Measurements from ENCODE around the gene CFHR1. TPM values are rescaled to one million over a fixed set of nuclear protein-coding genes. Genes with fewer than 3 reads are reported as not detected.
"Not testable (repeated sequence)": the region's sequence is repeated elsewhere in the genome, so short reads cannot be mapped to it uniquely, and the experiment has no call there.

Gene CFHR1
- polyA plus RNA-seq, 1 donor from 2014 or later = not detected

DNA sequence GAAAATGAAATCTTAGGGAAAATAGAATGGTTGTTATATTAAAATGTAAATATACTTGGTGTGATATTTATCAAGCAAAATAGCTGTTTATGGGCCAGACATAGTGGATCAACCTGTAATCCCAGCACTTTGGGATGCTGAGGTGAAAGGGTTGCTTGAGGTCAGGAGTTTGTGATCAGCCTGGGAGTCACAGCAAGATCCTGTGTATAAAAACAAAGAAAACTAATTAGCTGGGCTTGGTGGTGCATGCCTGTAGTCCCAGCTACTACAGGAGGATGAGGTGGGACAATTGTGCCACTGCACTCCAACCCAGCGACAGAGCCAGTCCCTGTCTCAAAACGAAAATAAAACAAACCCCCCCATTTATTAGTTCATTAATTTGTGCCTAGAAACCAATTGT, 21.6 kb upstream of the CFHR1 start:
- Histone ChIP-seq H4K20me1 (ENCODE audit: insufficient read depth) (no peaks in the 10 kb centered on the region), H3K27me3 (ENCODE audit: insufficient read depth, low read depth, low read length) (no peaks in the 10 kb centered on the region), H3F3A (ENCODE audit: insufficient read depth, low read length, poor library complexity, severe bottlenecking) (no peaks in the 10 kb centered on the region), H3K36me3 (ENCODE audit: insufficient read depth, low read length) (no peaks in the 10 kb centered on the region), H3K4me2 (ENCODE audit: low read length) (no peak overlapping the region), H3K79me2 (replicated peaks; ENCODE audit: insufficient read depth, low read length) (no peaks in the 10 kb centered on the region), H3K4me3 (ENCODE audit: low read length) (no peak overlapping the region), H3K9me3 (ENCODE audit: low read length) (no peaks in the 10 kb centered on the region), H3K9ac (ENCODE audit: low read length) (no peak overlapping the region), H3K27ac (ENCODE audit: low read length) (no peak overlapping the region), H3K9me2 (ENCODE audit: insufficient read depth, low read length) (no peaks in the 10 kb centered on the region), H2AFZ (ENCODE audit: low read depth, low read length) (no peak overlapping the region)
- TF ChIP-seq, protein P1, sequence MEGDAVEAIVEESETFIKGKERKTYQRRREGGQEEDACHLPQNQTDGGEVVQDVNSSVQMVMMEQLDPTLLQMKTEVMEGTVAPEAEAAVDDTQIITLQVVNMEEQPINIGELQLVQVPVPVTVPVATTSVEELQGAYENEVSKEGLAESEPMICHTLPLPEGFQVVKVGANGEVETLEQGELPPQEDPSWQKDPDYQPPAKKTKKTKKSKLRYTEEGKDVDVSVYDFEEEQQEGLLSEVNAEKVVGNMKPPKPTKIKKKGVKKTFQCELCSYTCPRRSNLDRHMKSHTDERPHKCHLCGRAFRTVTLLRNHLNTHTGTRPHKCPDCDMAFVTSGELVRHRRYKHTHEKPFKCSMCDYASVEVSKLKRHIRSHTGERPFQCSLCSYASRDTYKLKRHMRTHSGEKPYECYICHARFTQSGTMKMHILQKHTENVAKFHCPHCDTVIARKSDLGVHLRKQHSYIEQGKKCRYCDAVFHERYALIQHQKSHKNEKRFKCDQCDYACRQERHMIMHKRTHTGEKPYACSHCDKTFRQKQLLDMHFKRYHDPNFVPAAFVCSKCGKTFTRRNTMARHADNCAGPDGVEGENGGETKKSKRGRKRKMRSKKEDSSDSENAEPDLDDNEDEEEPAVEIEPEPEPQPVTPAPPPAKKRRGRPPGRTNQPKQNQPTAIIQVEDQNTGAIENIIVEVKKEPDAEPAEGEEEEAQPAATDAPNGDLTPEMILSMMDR (IDR thresholded peaks at IDR 0.05; ENCODE audit: poor library complexity, severe bottlenecking) = no peak
- TF ChIP-seq POLR2AphosphoS5 (IDR thresholded peaks at IDR 0.05) (no peak), TAF1 (IDR thresholded peaks at IDR 0.05; ENCODE audit: low read depth) (no peak), MXI1 (conservative IDR thresholded peaks at IDR 0.05; ENCODE audit: poor library complexity, severe bottlenecking) (no peak), EZH2 (IDR thresholded peaks at IDR 0.05; ENCODE audit: borderline replicate concordance, insufficient read depth, low read length, poor library complexity, severe bottlenecking) (no peak), RAD21 (conservative IDR thresholded peaks at IDR 0.05) (no peak), SMC3 (conservative IDR thresholded peaks at IDR 0.05; ENCODE audit: poor library complexity) (no peak), EP300 (conservative IDR thresholded peaks at IDR 0.05; ENCODE audit: poor library complexity, severe bottlenecking) (no peak), REST (IDR thresholded peaks at IDR 0.05; ENCODE audit: borderline replicate concordance) (no peak)

DNA sequence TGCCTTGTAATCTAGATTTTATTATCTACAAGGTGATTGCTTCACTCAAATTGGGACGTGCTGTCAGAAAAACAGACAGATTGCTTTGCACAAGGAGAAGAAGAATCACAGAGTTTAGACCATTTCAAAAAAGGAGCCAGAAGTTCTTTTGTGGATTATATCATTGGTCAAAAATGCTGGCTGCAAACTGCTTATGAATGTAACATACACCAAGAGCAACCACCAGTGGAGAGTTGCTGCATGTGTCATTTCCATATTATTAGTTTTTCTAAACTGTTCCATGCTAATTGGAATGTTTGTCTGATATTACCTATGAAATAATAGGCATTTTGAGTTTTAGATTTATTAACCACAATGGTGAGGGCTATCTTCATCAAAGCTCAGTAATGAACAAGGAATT, 17.6 kb upstream of the CFHR1 start:
- H3K4me2 ChIP-seq (ENCODE audit: low read length); H3K27me3 ChIP-seq (ENCODE audit: insufficient read depth, low read depth, low read length); H3K4me3 ChIP-seq (ENCODE audit: low read length); H3F3A ChIP-seq (ENCODE audit: insufficient read depth, low read length, poor library complexity, severe bottlenecking); H3K9me2 ChIP-seq (ENCODE audit: insufficient read depth, low read length); H3K9me3 ChIP-seq (ENCODE audit: low read length); H3K9ac ChIP-seq (ENCODE audit: low read length); H2AFZ ChIP-seq (ENCODE audit: low read depth, low read length); H3K79me2 ChIP-seq (replicated peaks; ENCODE audit: insufficient read depth, low read length); H3K27ac ChIP-seq (ENCODE audit: low read length); H4K20me1 ChIP-seq (ENCODE audit: insufficient read depth); H3K36me3 ChIP-seq (ENCODE audit: insufficient read depth, low read length): not testable (repeated sequence)

All from neural cell (in vitro differentiated cells).